NB4 (cell line): ENCODE results near the gene SWT1.

Source experiments
- DNase-seq: peaks from one replicate; pipeline ENCODE4 v3.0.0; 2010; ENCODE audit warnings: low read depth
- H3K4me3 ChIP-seq: one replicate; pipeline ENCODE4 v1.5.1; 2011; ENCODE audit warnings: mild to moderate bottlenecking, low read depth, low read length, moderate library complexity
- CTCF ChIP-seq: IDR thresholded peaks from one replicate; pipeline ENCODE4 v1.5.1; 2012; ENCODE audit warnings: low read depth, low read length
- MAX ChIP-seq: IDR thresholded peaks from 2 replicates; pipeline ENCODE4 v1.6.1; 2011; ENCODE audit warnings: low read depth, low read length
- MYC ChIP-seq: IDR thresholded peaks from 2 replicates; pipeline ENCODE4 v1.6.1; 2011; ENCODE audit warnings: low read depth, low read length
- POLR2A ChIP-seq: IDR thresholded peaks from 2 replicates; pipeline ENCODE4 v1.6.1; 2011; ENCODE audit warnings: mild to moderate bottlenecking; ENCODE audit not compliant: insufficient read length; ENCODE audit errors: extremely low read depth

The SWT1 gene

GRCh38 chr1:185325413-185325812 lies 168.4 kb downstream of the SWT1 start:
- H3K4me3 ChIP-seq = no peak overlapping the region
- DNase-seq = no peak
- no peak for TF ChIP-seq MYC
- no peak for TF ChIP-seq CTCF
- no peak for TF ChIP-seq MAX
- no peak for TF ChIP-seq POLR2A

- no peak overlapping the region for H3K4me3 ChIP-seq
- TF ChIP-seq MAX = no peak
- TF ChIP-seq MYC = no peak
- TF ChIP-seq POLR2A = no peak
- no peak for TF ChIP-seq CTCF
- peak; percentile 49 for DNase-seq
These were observed 171.3 kb downstream of the SWT1 start for GRCh38 chr1:185328255-185328654.

GRCh38 chr1:185334182-185334581 lies 177.2 kb downstream of the SWT1 start:
- H3K4me3 ChIP-seq = no peak overlapping the region
- DNase-seq = no peak

GRCh38 chr1:185337246-185337645 lies 180.3 kb downstream of the SWT1 start:
- no peak overlapping the region for H3K4me3 ChIP-seq
- TF ChIP-seq MYC = no peak
- TF ChIP-seq MAX = no peak
- TF ChIP-seq POLR2A = no peak
- TF ChIP-seq CTCF = no peak
- peak; percentile 76 for DNase-seq

More at GRCh38 chr1:185334182-185334581, 177.2 kb downstream of the SWT1 start:
- TF ChIP-seq POLR2A (no peak), CTCF (no peak), MYC (no peak), MAX (no peak)

- H3K4me3 ChIP-seq = peak overlapping the region; percentile 35
- TF ChIP-seq CTCF = no peak
- peak; percentile 90 for TF ChIP-seq MAX
- TF ChIP-seq POLR2A = no peak
- TF ChIP-seq MYC = peak; percentile 89
- DNase-seq = peak; percentile 93
These were observed 182.0 kb downstream of the SWT1 start for GRCh38 chr1:185338719-185339622.

- TF ChIP-seq MYC (no peak), MAX (no peak), POLR2A (no peak), CTCF (no peak)
- H3K4me3 ChIP-seq = no peak overlapping the region
- no peak for DNase-seq
These were observed 184.3 kb downstream of the SWT1 start for GRCh38 chr1:185341196-185341781.
